Germinal center (tissue), 1 donor: ENCODE data around the gene DNAJC27.

Experiments
- DNase-seq: peaks from one replicate; pipeline ENCODE4 v3.0.0; 2012; ENCODE audit warnings: mixed read lengths, low spot score

Gene DNAJC27

GRCh38 chr2:24925815-24926214 is 45.9 kb downstream of the DNAJC27 start:
- no peak for DNase-seq

- DNase-seq: no peak
These were observed 47.0 kb downstream of the DNAJC27 start for GRCh38 chr2:24924732-24925131.

- no peak for DNase-seq
These were observed 47.5 kb downstream of the DNAJC27 start for GRCh38 chr2:24924266-24924665.

GRCh38 chr2:24923106-24923505 is 48.6 kb downstream of the DNAJC27 start:
- DNase-seq: no peak

- no peak for DNase-seq
These were observed 49.2 kb downstream of the DNAJC27 start for GRCh38 chr2:24922556-24922955.

GRCh38 chr2:24920809-24921441 is 50.8 kb downstream of the DNAJC27 start:
- DNase-seq: peak; percentile 22

GRCh38 chr2:24920098-24920808 is 51.5 kb downstream of the DNAJC27 start, which contains the start of gene ADCY3:
ADCY3 (minus strand) TSS chr2:24920237; CDS start chr2:24918987, 1,250 bp downstream.
- DNase-seq: peak; percentile 82

- peak; percentile 42 for DNase-seq
These were observed 52.2 kb downstream of the DNAJC27 start for GRCh38 chr2:24919506-24920097.

- DNase-seq: peak; percentile 39
These were observed 52.7 kb downstream of the DNAJC27 start for GRCh38 chr2:24919037-24919505.

- no peak for DNase-seq
These were observed 53.3 kb downstream of the DNAJC27 start for GRCh38 chr2:24918326-24919036.

GRCh38 chr2:24917731-24918325 is 53.9 kb downstream of the DNAJC27 start:
- no peak for DNase-seq

GRCh38 chr2:24917086-24917485 is 54.7 kb downstream of the DNAJC27 start:
- no peak for DNase-seq

GRCh38 chr2:24915796-24916195 is 56.0 kb downstream of the DNAJC27 start:
- no peak for DNase-seq

- no peak for DNase-seq
These were observed 56.6 kb downstream of the DNAJC27 start for GRCh38 chr2:24915175-24915574.

- no peak for DNase-seq
These were observed 57.0 kb downstream of the DNAJC27 start for GRCh38 chr2:24914713-24915112.

- no peak for DNase-seq
These were observed 57.8 kb downstream of the DNAJC27 start for GRCh38 chr2:24913911-24914310.

GRCh38 chr2:24912986-24913385 is 58.8 kb downstream of the DNAJC27 start:
- no peak for DNase-seq

GRCh38 chr2:24912523-24912922 is 59.2 kb downstream of the DNAJC27 start:
- DNase-seq: no peak

GRCh38 chr2:24910245-24910644 is 61.5 kb downstream of the DNAJC27 start:
- DNase-seq: no peak

- no peak for DNase-seq
These were observed 62.1 kb downstream of the DNAJC27 start for GRCh38 chr2:24909555-24910177.

- DNase-seq: no peak
These were observed 63.3 kb downstream of the DNAJC27 start for GRCh38 chr2:24908461-24908901.

GRCh38 chr2:24907116-24907515 is 64.6 kb downstream of the DNAJC27 start:
- DNase-seq: no peak
